ENCODE measurements around the gene SLC25A51. TPM values are rescaled to one million over a fixed set of nuclear protein-coding genes. Genes with fewer than 3 reads are reported as not detected.

SLC25A51 gene
- total RNA-seq, 1 donor from 2014 or later: 26.9 TPM

DNA sequence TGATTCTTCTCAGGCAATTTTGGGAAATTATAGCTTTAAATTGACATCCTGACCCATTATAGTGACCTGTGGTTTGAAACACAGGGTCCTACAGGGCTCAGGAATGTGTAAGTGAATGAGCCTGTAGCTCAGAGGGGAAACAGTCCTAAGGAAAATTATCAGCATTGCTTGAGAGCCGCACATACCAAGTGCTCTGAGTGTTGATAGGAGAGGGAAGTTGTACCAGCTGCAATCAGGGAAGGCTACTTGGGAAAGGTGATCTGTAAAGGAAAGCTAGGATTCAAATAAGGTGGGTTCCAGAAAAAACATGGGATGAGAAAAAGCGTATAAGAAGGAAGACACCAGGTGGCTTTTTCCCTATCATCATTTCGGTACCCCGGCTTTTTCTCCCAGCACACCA, 4.4 kb upstream of the SLC25A51 start:
- peaks cover 12% of the 10 kb centered on the region for H3K4me1 Mint-ChIP-seq (ENCODE audit: unreplicated experiment)
- no peaks in the 10 kb centered on the region for H3K36me3 Mint-ChIP-seq
- H3K27ac Mint-ChIP-seq: no peak overlapping the region
- H3K4me3 Mint-ChIP-seq: no peak overlapping the region
- H3K9me3 Mint-ChIP-seq: no peaks in the 10 kb centered on the region
- no peaks in the 10 kb centered on the region for H3K27me3 Mint-ChIP-seq
- no peak for DNase-seq (ENCODE audit: extremely low spot score, unreplicated experiment)
- TF ChIP-seq, protein P1, sequence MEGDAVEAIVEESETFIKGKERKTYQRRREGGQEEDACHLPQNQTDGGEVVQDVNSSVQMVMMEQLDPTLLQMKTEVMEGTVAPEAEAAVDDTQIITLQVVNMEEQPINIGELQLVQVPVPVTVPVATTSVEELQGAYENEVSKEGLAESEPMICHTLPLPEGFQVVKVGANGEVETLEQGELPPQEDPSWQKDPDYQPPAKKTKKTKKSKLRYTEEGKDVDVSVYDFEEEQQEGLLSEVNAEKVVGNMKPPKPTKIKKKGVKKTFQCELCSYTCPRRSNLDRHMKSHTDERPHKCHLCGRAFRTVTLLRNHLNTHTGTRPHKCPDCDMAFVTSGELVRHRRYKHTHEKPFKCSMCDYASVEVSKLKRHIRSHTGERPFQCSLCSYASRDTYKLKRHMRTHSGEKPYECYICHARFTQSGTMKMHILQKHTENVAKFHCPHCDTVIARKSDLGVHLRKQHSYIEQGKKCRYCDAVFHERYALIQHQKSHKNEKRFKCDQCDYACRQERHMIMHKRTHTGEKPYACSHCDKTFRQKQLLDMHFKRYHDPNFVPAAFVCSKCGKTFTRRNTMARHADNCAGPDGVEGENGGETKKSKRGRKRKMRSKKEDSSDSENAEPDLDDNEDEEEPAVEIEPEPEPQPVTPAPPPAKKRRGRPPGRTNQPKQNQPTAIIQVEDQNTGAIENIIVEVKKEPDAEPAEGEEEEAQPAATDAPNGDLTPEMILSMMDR (conservative IDR thresholded peaks at IDR 0.05): no peak

DNA sequence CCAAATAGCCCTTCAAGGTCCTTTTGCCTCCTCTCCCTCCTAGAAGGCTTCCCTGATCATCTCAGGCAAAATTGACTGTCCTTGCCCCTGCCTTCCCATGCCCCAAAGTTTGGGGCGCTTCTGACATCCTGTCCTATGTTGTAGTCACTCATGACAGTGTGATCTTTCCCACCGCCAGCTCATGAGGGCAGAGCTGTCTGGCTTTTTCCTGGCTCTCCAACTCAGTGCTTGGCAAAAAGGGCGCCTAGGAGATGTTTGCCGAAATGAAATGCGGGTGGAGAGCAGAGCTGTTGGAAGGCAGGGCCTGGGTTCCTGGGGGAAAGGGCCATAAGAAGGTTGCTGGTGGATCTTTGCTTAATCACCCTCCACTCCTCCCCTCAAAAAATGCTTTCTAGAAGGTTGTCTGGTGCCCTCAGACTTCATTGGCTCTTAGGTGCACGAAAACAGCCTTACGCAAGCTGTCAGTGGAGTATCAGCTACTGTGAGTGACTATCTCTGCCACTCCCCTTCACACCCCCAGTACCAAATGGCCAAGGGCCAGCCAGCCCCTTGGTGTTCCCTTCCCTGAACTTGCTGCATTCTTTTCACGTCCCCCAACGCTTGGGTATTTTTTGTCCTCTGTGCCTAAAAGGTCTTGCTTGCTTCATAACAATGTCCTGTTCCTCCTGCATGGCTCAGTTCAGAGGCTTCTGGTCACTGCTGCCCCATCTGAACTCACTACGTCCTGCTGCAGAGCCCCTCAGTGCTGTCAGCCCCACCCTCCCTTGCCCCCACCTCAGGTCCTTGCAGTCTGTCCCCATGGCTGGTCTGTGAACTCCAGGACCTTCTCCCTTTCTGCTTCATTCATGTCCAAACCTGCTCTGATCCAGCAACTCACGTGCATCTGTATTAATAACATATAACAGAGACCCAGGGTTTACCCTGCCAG, 2.6 kb upstream of the SLC25A51 start:
- Mint-ChIP-seq H3K4me1 (ENCODE audit: unreplicated experiment) (peaks cover 16% of the 10 kb centered on the region), H3K27ac (no peak overlapping the region), H3K27me3 (no peaks in the 10 kb centered on the region), H3K36me3 (no peaks in the 10 kb centered on the region), H3K4me3 (peak overlapping the region; percentile 68), H3K9me3 (no peaks in the 10 kb centered on the region)
- TF ChIP-seq, protein P1 (conservative IDR thresholded peaks at IDR 0.05): no peak
- DNase-seq (ENCODE audit: extremely low spot score, unreplicated experiment): no peak

DNA sequence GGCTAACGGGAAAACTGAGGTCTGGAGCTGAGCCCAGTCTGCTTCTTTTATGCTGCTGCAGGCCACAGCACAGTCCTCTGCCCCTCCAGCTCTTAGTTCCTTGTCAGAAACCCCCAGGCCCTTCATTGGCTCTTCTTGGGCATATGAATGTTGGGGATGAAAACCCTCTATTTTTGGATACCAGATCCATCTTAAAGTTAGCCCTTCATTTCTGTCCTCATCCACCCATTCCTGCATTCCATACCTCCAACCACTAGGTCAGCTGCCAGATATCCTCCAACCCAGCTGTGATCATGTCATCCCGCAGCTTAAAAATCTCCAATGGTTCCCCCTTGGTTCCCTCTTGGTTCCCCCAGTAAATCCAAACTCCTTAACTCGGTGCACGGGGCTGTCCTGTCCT, 1.8 kb upstream of the SLC25A51 start:
- no peaks in the 10 kb centered on the region for H3K36me3 Mint-ChIP-seq
- peak overlapping the region; percentile 68 for H3K4me3 Mint-ChIP-seq
- no peak overlapping the region for H3K27ac Mint-ChIP-seq
- H3K27me3 Mint-ChIP-seq: no peaks in the 10 kb centered on the region
- no peak for DNase-seq (ENCODE audit: extremely low spot score, unreplicated experiment)
- TF ChIP-seq, protein P1 (conservative IDR thresholded peaks at IDR 0.05): no peak
- no peaks in the 10 kb centered on the region for H3K9me3 Mint-ChIP-seq
- peaks cover 16% of the 10 kb centered on the region for H3K4me1 Mint-ChIP-seq (ENCODE audit: unreplicated experiment)

DNA sequence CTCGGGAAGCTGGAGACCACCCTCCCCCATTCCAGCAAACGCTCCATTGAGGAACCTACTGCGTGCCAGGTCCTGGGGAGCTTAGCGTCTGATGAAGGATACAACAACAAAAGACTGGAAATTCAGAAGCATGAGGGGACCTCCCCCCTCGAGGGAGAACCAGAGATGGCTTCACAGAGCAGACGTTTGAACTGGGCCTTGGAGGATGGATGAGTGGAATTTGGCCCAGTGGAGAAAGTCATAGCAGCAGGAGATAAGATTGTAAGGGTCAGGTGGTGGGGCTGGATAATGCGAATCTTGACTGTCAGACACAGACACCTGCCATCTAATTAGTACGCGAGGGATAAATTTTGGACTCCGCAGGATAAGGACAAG, 1.2 kb upstream of the SLC25A51 start:
- Mint-ChIP-seq H3K4me1 (ENCODE audit: unreplicated experiment) (peaks cover 16% of the 10 kb centered on the region), H3K4me3 (peak overlapping the region; percentile 66), H3K27ac (peak overlapping the region; percentile 93), H3K9me3 (no peaks in the 10 kb centered on the region), H3K27me3 (no peaks in the 10 kb centered on the region), H3K36me3 (no peaks in the 10 kb centered on the region)
- DNase-seq (ENCODE audit: extremely low spot score, unreplicated experiment): no peak
- TF ChIP-seq, protein P1 (conservative IDR thresholded peaks at IDR 0.05): no peak

DNA sequence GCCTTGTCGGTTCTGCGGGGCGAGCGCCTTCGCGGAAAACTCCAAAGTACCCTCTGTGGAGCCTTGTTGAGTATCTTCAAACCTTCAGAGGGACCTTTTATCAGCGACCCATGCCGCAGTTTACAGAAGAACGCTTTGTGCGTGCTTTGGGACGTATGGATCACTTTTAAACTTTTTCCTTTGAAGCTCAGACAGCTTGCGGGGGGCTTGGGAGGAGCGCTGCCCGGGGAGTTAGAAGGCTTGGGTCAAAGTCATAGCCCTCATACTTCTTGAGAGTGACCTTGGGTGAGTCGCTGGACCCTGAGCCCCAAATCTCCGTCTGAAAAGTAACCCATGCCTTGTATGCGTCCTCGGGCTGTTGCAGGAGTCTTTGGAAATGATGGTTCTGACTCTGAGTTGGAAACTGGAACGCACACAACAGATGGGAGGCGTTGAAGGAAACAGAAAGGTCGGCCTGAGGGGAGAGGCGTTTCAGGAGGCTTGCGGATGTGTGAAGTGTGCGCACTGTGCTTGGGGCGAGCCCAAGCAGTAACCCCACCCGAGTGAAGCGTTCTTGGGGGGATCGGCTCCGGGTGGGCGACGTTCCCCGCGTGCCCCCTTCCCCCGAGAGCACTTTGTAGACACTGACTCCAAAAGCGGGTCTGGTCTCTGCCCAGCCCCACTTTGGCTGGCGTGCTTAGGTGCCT, 661 bp upstream of the SLC25A51 start:
- Mint-ChIP-seq H3K27ac (peak overlapping the region; percentile 93), H3K9me3 (no peaks in the 10 kb centered on the region), H3K36me3 (no peaks in the 10 kb centered on the region), H3K27me3 (no peaks in the 10 kb centered on the region), H3K4me1 (ENCODE audit: unreplicated experiment) (peaks cover 16% of the 10 kb centered on the region), H3K4me3 (peak overlapping the region; percentile 91)
- DNase-seq (ENCODE audit: extremely low spot score, unreplicated experiment): no peak
- TF ChIP-seq, protein P1 (conservative IDR thresholded peaks at IDR 0.05): no peak
